ACC112 (cell line): ENCODE results near the gene COX10.
"Not testable (repeated sequence)": the region's sequence is repeated elsewhere in the genome, so short reads cannot be mapped to it uniquely, and the experiment has no call there.

Experiments used
- H2AFZ ChIP-seq: fragments of 200-600 bp; sonication (generic); one replicate; pipeline ENCODE4 v1.6.0; 2017; ENCODE audit warnings: antibody characterized with exemption, low read length; ENCODE audit not compliant: unreplicated experiment
- H3K27ac ChIP-seq: fragments of 200-600 bp; sonication (generic); 2 replicates; pipeline ENCODE4 v1.5.1; 2014; ENCODE audit warnings: low read depth, mild to moderate bottlenecking, antibody characterized with exemption, low read length, moderate library complexity
- H3K27me3 ChIP-seq: fragments of 200-600 bp; sonication (generic); 2 replicates; pipeline ENCODE4 v1.6.1; 2014; ENCODE audit warnings: mild to moderate bottlenecking, antibody characterized with exemption, low read length, moderate library complexity, mixed read lengths; ENCODE audit not compliant: insufficient read depth
- H3K36me3 ChIP-seq: fragments of 200-600 bp; sonication (generic); 2 replicates; pipeline ENCODE4 v1.6.1; 2016; ENCODE audit warnings: mild to moderate bottlenecking, antibody characterized with exemption, low read length, moderate library complexity, mixed read lengths; ENCODE audit not compliant: insufficient read depth
- H3K4me1 ChIP-seq: fragments of 200-600 bp; sonication (generic); one replicate; pipeline ENCODE4 v1.6.1; 2016; ENCODE audit warnings: low read length, mixed read lengths; ENCODE audit not compliant: insufficient read depth, unreplicated experiment, control insufficient read depth
- H3K4me3 ChIP-seq: fragments of 200-600 bp; sonication (generic); 2 replicates; pipeline ENCODE4 v1.5.1; 2014; ENCODE audit warnings: mild to moderate bottlenecking, low read depth, low read length
- H3K79me2 ChIP-seq: fragments of 200-600 bp; sonication (generic); one replicate; pipeline ENCODE4 v1.6.0; 2016; ENCODE audit warnings: low read length; ENCODE audit not compliant: control insufficient read depth, unreplicated experiment, insufficient read depth

The COX10 gene

GRCh38 chr17:14149751-14150150 is 80.4 kb downstream of the COX10 start:
- Histone ChIP-seq H2AFZ (no peak overlapping the region), H3K4me1 (no peaks in the 10 kb centered on the region), H3K79me2 (peaks cover 8% of the 10 kb centered on the region), H3K4me3 (no peak overlapping the region), H3K27me3 (no peaks in the 10 kb centered on the region), H3K36me3 (no peaks in the 10 kb centered on the region; the same call in 1 of the 2 replicates), H3K27ac (no peak overlapping the region)

GRCh38 chr17:14150619-14151018 is 81.3 kb downstream of the COX10 start:
- Histone ChIP-seq H3K36me3 (no peaks in the 10 kb centered on the region; the same call in 1 of the 2 replicates), H2AFZ (no peak overlapping the region), H3K4me1 (no peaks in the 10 kb centered on the region), H3K27me3 (no peaks in the 10 kb centered on the region), H3K4me3 (no peak overlapping the region), H3K27ac (no peak overlapping the region), H3K79me2 (peaks cover 3% of the 10 kb centered on the region)

GRCh38 chr17:14152721-14153120 is 83.4 kb downstream of the COX10 start:
- H3K4me3 ChIP-seq = no peak overlapping the region
- H3K79me2 ChIP-seq = peaks cover 5% of the 10 kb centered on the region
- H3K36me3 ChIP-seq = no peaks in the 10 kb centered on the region
- no peaks in the 10 kb centered on the region for H3K4me1 ChIP-seq
- no peaks in the 10 kb centered on the region for H3K27me3 ChIP-seq
- no peak overlapping the region for H3K27ac ChIP-seq
- no peak overlapping the region for H2AFZ ChIP-seq

- H3K36me3 ChIP-seq = no peaks in the 10 kb centered on the region
- H3K79me2 ChIP-seq = peaks cover 3% of the 10 kb centered on the region
- H3K27me3 ChIP-seq = no peaks in the 10 kb centered on the region
- no peak overlapping the region for H2AFZ ChIP-seq
- no peak overlapping the region for H3K27ac ChIP-seq
- H3K4me3 ChIP-seq = no peak overlapping the region
- H3K4me1 ChIP-seq = no peaks in the 10 kb centered on the region
These were observed 84.1 kb downstream of the COX10 start for GRCh38 chr17:14153374-14153773.

GRCh38 chr17:14156689-14157088 is 87.4 kb downstream of the COX10 start:
- peaks cover 3% of the 10 kb centered on the region for H3K79me2 ChIP-seq
- H2AFZ ChIP-seq = no peak overlapping the region
- H3K27ac ChIP-seq = no peak overlapping the region
- no peak overlapping the region for H3K4me3 ChIP-seq
- no peaks in the 10 kb centered on the region for H3K4me1 ChIP-seq
- H3K27me3 ChIP-seq = no peaks in the 10 kb centered on the region
- H3K36me3 ChIP-seq = no peaks in the 10 kb centered on the region

GRCh38 chr17:14157822-14158221 is 88.5 kb downstream of the COX10 start:
- Histone ChIP-seq H3K4me1 (no peaks in the 10 kb centered on the region), H3K36me3 (no peaks in the 10 kb centered on the region; the same call in 1 of the 2 replicates), H2AFZ (no peak overlapping the region), H3K27me3 (no peaks in the 10 kb centered on the region), H3K79me2 (peaks cover 3% of the 10 kb centered on the region), H3K4me3 (no peak overlapping the region), H3K27ac (no peak overlapping the region)

GRCh38 chr17:14158707-14159106 is 89.4 kb downstream of the COX10 start:
- no peaks in the 10 kb centered on the region for H3K4me1 ChIP-seq
- H2AFZ ChIP-seq = no peak overlapping the region
- H3K27me3 ChIP-seq = no peaks in the 10 kb centered on the region
- no peak overlapping the region for H3K4me3 ChIP-seq
- no peak overlapping the region for H3K27ac ChIP-seq
- no peaks in the 10 kb centered on the region; the same call in 1 of the 2 replicates for H3K36me3 ChIP-seq
- H3K79me2 ChIP-seq = peaks cover 3% of the 10 kb centered on the region

- H3K27me3 ChIP-seq = no peaks in the 10 kb centered on the region
- no peak overlapping the region for H3K27ac ChIP-seq
- H2AFZ ChIP-seq = no peak overlapping the region
- H3K4me3 ChIP-seq = no peak overlapping the region
- no peaks in the 10 kb centered on the region for H3K4me1 ChIP-seq
- peaks cover 3% of the 10 kb centered on the region for H3K79me2 ChIP-seq
- no peaks in the 10 kb centered on the region; the same call in 1 of the 2 replicates for H3K36me3 ChIP-seq
These were observed 92.1 kb downstream of the COX10 start for GRCh38 chr17:14161419-14161818.

- Histone ChIP-seq H2AFZ (no peak overlapping the region), H3K4me3 (no peak overlapping the region)
These were observed 96.3 kb downstream of the COX10 start for GRCh38 chr17:14165616-14166015.

GRCh38 chr17:14167831-14168230 is 98.5 kb downstream of the COX10 start:
- not testable (repeated sequence) for H3K79me2 ChIP-seq, H3K27me3 ChIP-seq, H3K27ac ChIP-seq, H3K36me3 ChIP-seq, H3K4me3 ChIP-seq, H2AFZ ChIP-seq, H3K4me1 ChIP-seq

More at GRCh38 chr17:14165616-14166015, 96.3 kb downstream of the COX10 start:
- Histone ChIP-seq H3K79me2 (no peaks in the 10 kb centered on the region), H3K27ac (no peak overlapping the region), H3K4me1 (no peaks in the 10 kb centered on the region), H3K27me3 (no peaks in the 10 kb centered on the region), H3K36me3 (peaks cover 8% of the 10 kb centered on the region; the same call in 1 of the 2 replicates)

GRCh38 chr17:14168582-14168981 is 99.3 kb downstream of the COX10 start:
- Histone ChIP-seq H3K27ac (no peak overlapping the region), H3K79me2 (no peaks in the 10 kb centered on the region), H3K36me3 (0 out of 2 replicates have a peak, but pooled peaks cover 8% of the 10 kb centered on the region), H3K27me3 (no peaks in the 10 kb centered on the region), H2AFZ (no peak overlapping the region), H3K4me3 (no peak overlapping the region), H3K4me1 (no peaks in the 10 kb centered on the region)
